Fibroblast of pulmonary artery (primary cell): ENCODE measurements around the gene CYLD.

Source experiments
- DNase-seq: peaks from one replicate; pipeline ENCODE4 v3.0.0-alpha.2; 2010; ENCODE audit warnings: low read depth
- H3K4me3 ChIP-seq: replicated peaks from 2 replicates; pipeline ENCODE4 v1.5.1; 2011; ENCODE audit warnings: low read depth, mild to moderate bottlenecking, control low read depth, low read length, moderate library complexity
- CTCF ChIP-seq: IDR thresholded peaks from 2 replicates; pipeline ENCODE4 v1.5.1; 2011; ENCODE audit warnings: mild to moderate bottlenecking, control low read depth, low read length, inconsistent platforms; ENCODE audit errors: missing control alignments

Gene CYLD

GRCh38 chr16:50814052-50814451 is 72.2 kb downstream of the CYLD start:
- no peak overlapping the region for H3K4me3 ChIP-seq
- no peak for TF ChIP-seq CTCF
- no peak for DNase-seq

DNA sequence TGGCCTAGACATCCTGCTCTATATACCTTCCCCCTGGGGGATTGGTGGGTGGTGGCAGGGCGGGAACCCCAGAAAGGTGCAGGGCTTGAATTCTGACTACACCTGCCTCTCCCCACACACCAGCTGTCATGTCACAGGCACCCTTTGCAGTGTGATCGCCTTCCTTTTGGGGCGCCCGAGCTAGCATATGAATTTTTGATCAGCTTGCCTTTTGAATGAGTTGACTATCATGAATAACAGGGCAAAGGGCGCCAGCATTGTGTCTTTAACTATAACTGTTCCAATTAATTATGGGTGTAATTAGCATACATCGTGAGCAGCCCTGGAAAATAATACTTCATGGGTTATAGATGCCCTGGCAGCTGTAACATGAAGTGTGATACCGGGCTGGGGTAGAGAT is 72.7 kb downstream of the CYLD start:
- TF ChIP-seq CTCF: no peak
- no peak overlapping the region for H3K4me3 ChIP-seq
- DNase-seq: no peak

DNA sequence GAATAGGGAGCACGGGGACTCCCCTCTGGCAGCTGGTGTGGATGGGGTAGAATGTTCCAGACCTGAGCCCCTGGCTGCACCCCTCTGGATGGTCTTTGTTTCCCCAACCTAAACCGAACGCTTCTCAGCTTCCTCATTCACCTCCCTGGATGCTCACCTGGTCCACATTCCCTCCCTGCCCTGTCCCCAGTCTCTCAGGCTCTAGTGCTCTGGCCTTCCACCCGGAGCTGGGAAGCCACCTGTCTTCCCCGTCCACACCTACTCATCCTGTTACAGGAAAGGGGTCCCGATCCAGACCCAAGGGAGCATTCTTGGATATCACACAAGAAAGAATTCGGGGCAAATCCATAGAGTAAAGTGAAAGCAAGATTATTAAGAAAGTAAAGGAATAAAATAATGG is 73.5 kb downstream of the CYLD start:
- no peak for TF ChIP-seq CTCF
- no peak for DNase-seq
- H3K4me3 ChIP-seq: no peak overlapping the region

DNA sequence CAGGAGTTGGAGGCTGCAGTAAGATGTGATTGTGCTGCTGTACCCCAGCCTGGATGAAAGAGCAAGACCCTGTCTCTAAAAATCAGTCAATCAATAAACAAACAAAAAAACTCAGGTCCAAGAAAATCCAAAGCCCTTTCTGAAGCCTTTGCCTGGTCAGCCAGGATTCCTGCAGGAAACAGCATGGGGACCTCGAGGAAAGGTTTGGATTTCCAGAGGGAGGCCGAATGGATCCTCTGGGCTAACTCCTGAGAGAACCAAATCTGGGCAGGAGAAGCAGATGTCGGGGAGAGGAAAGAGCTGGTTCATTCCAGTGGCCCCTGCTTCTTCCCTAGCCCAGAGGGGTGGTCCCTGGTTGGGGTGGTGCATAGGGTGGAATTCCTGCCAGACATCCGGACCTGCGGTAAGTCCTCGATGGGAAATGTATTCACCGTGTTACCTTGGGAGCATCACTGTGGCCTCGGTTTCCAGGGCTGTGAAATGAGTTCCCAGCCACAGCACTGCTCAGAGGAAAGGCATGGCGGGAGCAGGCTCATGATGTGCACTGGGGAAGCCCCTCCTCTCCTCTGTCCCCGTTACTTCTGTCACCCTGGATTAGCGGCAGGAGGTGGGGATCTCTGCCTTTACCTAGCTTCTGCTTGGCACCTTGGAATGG is 75.1 kb downstream of the CYLD start:
- H3K4me3 ChIP-seq: no peak overlapping the region
- no peak for DNase-seq
- no peak for TF ChIP-seq CTCF

DNA sequence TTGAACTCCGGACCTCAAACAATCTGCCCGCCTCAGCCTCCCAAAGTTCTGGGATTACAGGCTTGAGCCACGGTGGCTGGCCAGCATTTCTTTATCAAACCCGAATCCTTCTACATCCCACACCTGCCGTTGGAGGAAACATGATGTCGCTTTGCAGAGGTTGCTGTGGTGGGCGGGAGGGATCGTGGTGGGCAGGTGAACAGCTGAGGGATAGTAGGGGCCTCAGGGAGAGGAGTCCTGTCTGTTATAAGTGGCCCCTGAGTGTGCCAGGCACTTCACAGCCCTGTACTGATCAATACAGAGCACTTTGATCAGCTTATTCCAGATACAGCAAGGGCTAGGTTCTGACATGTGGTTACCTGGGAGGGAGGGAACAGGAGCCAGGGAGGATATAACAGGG is 76.5 kb downstream of the CYLD start:
- DNase-seq: no peak
- TF ChIP-seq CTCF: no peak
- no peak overlapping the region for H3K4me3 ChIP-seq

GRCh38 chr16:50819706-50820105 is 77.8 kb downstream of the CYLD start:
- H3K4me3 ChIP-seq: no peak overlapping the region
- DNase-seq: no peak
- no peak for TF ChIP-seq CTCF

DNA sequence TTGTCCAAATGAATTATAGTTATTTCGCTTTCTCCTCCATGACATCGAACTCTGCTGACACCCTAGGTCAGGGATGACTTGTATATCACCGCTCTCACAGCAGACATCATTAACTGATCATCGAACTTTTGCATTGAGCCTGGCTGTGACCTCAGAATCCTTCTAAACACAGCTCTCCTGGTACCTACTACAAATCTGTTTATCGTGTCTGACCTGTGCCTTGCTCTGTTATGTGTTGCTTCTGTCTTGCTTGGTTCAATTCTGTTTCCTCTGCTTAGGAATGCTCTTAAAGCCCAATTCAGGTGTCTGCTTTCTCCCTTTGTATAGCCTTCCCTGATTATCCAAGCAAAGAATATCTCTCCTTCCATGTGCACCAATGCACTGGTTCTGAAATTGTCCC is 78.3 kb downstream of the CYLD start:
- no peak for DNase-seq
- H3K4me3 ChIP-seq: no peak overlapping the region
- TF ChIP-seq CTCF: no peak
